KMS-11 (cell line): Measurements from ENCODE around the gene TRIM29.

ENCODE experiments used
- H2AFZ ChIP-seq: fragments of 200-600 bp; sonication (generic); 2 replicates; pipeline ENCODE4 v1.6.1; 2016; ENCODE audit warnings: antibody characterized with exemption, mixed run types, low read depth
- H3K27ac ChIP-seq: fragments of 200-600 bp; sonication (generic); 2 replicates; pipeline ENCODE4 v1.6.1; 2016; ENCODE audit warnings: mild to moderate bottlenecking, mixed run types
- H3K27me3 ChIP-seq: fragments of 200-600 bp; sonication (generic); 2 replicates; pipeline ENCODE4 v1.6.1; 2017; ENCODE audit warnings: mild to moderate bottlenecking, low read depth, mixed run types, moderate library complexity; ENCODE audit not compliant: insufficient read depth
- H3K36me3 ChIP-seq: fragments of 200-600 bp; sonication (generic); 2 replicates; pipeline ENCODE4 v1.6.1; 2017; ENCODE audit warnings: mild to moderate bottlenecking, mixed run types; ENCODE audit not compliant: insufficient read depth
- H3K4me1 ChIP-seq: fragments of 200-600 bp; sonication (generic); 2 replicates; pipeline ENCODE4 v1.6.1; 2016; ENCODE audit warnings: mild to moderate bottlenecking, low read depth, mixed run types; ENCODE audit not compliant: poor library complexity, severe bottlenecking
- H3K4me2 ChIP-seq: fragments of 200-600 bp; sonication (generic); 2 replicates; pipeline ENCODE4 v1.7.0; 2016; ENCODE audit warnings: mild to moderate bottlenecking, mixed run types
- H3K4me3 ChIP-seq: fragments of 200-600 bp; sonication (generic); IDR thresholded peaks from 2 replicates; pipeline ENCODE4 v1.6.1; 2017; ENCODE audit warnings: low read depth, low read length, mixed read lengths; ENCODE audit not compliant: insufficient read depth
- H3K79me2 ChIP-seq: fragments of 200-600 bp; sonication (generic); 2 replicates; pipeline ENCODE4 v1.6.1; 2016; ENCODE audit warnings: low read depth, mixed run types; ENCODE audit not compliant: insufficient read depth
- H3K9ac ChIP-seq: fragments of 200-600 bp; sonication (generic); 2 replicates; pipeline ENCODE4 v1.6.1; 2016; ENCODE audit warnings: mild to moderate bottlenecking, mixed run types
- H4K20me1 ChIP-seq: fragments of 200-600 bp; sonication (generic); 2 replicates; pipeline ENCODE4 v1.6.1; 2016; ENCODE audit warnings: mild to moderate bottlenecking, mixed run types; ENCODE audit not compliant: insufficient read depth
- CTCF ChIP-seq: fragments of 200-600 bp; sonication (generic); conservative IDR thresholded peaks from 2 replicates; pipeline ENCODE4 v1.6.1; 2017; ENCODE audit warnings: low read depth, mild to moderate bottlenecking, antibody characterized with exemption, low read length, moderate library complexity, mixed read lengths

TRIM29 gene

GRCh38 chr11:120130991-120131760 is 6.7 kb downstream of the TRIM29 start:
- H3K79me2 ChIP-seq = no peaks in the 10 kb centered on the region
- H2AFZ ChIP-seq = no peak overlapping the region
- no peak overlapping the region for H3K4me2 ChIP-seq
- no peak overlapping the region for H3K9ac ChIP-seq
- no peaks in the 10 kb centered on the region for H3K36me3 ChIP-seq
- no peaks in the 10 kb centered on the region for H4K20me1 ChIP-seq
- no peak overlapping the region for H3K27ac ChIP-seq
- H3K27me3 ChIP-seq = peaks cover 4% of the 10 kb centered on the region; the same call in 1 of the 2 replicates
- no peak for TF ChIP-seq CTCF
- H3K4me3 ChIP-seq = no peak overlapping the region
- no peaks in the 10 kb centered on the region for H3K4me1 ChIP-seq

- Histone ChIP-seq H3K4me2 (no peak overlapping the region), H3K27me3 (peaks cover 3% of the 10 kb centered on the region; the same call in 1 of the 2 replicates), H3K4me3 (no peak overlapping the region), H3K4me1 (no peaks in the 10 kb centered on the region), H2AFZ (no peak overlapping the region), H3K79me2 (no peaks in the 10 kb centered on the region), H3K36me3 (no peaks in the 10 kb centered on the region), H3K27ac (no peak overlapping the region), H3K9ac (no peak overlapping the region), H4K20me1 (no peaks in the 10 kb centered on the region)
- TF ChIP-seq CTCF = no peak
These were observed 7.5 kb downstream of the TRIM29 start for GRCh38 chr11:120130176-120130980.

GRCh38 chr11:120129570-120129969 is 8.3 kb downstream of the TRIM29 start:
- no peaks in the 10 kb centered on the region; the same call in 1 of the 2 replicates for H3K27me3 ChIP-seq
- H3K4me3 ChIP-seq = no peak overlapping the region
- TF ChIP-seq CTCF = no peak
- no peak overlapping the region for H3K4me2 ChIP-seq
- H3K27ac ChIP-seq = no peak overlapping the region
- H3K79me2 ChIP-seq = no peaks in the 10 kb centered on the region
- H3K36me3 ChIP-seq = no peaks in the 10 kb centered on the region
- no peak overlapping the region for H3K9ac ChIP-seq
- H3K4me1 ChIP-seq = no peaks in the 10 kb centered on the region
- H4K20me1 ChIP-seq = no peaks in the 10 kb centered on the region
- H2AFZ ChIP-seq = no peak overlapping the region

- Histone ChIP-seq H3K4me2 (no peak overlapping the region), H3K4me3 (no peak overlapping the region), H3K9ac (no peak overlapping the region), H3K4me1 (no peaks in the 10 kb centered on the region), H3K36me3 (no peaks in the 10 kb centered on the region), H2AFZ (no peak overlapping the region), H4K20me1 (no peaks in the 10 kb centered on the region), H3K79me2 (no peaks in the 10 kb centered on the region), H3K27me3 (no peaks in the 10 kb centered on the region; the same call in 1 of the 2 replicates), H3K27ac (no peak overlapping the region)
- no peak for TF ChIP-seq CTCF
These were observed 9.4 kb downstream of the TRIM29 start for GRCh38 chr11:120128392-120129119.
